A549 (cell line): Measurements from ENCODE around the gene CTXN1. TPM values are rescaled to one million over a fixed set of nuclear protein-coding genes. Genes with fewer than 3 reads are reported as not detected.
"Not testable (repeated sequence)": the region's sequence is repeated elsewhere in the genome, so short reads cannot be mapped to it uniquely, and the experiment has no call there.

Experiments used
- ATAC-seq, 2 experiments: fragments of 200-7000 bp in 1 of 2; fragments of >200 bp in 1 of 2; cut with Nextera tagmentation in 1 of 2; cut with Tn5 transposase in 1 of 2; 3 replicates each; pipeline versions ENCODE4 v1.8.0 to v1.9.1; 2018 to 2020; ENCODE audit warnings: mild to moderate bottlenecking in 1 of 2, moderate library complexity in 1 of 2
- CTCF ChIA-PET: fragments of 300-600 bp; sonication (Branson Sonifier 250); formaldehyde crosslinking; extraction: SDS; loops from one replicate; lab custom pipeline; 2021; ENCODE audit warnings: antibody characterized with exemption, inconsistent platforms; lab: Yijun Ruan, JAX
- POLR2A ChIA-PET: fragments of 350-600 bp; formaldehyde crosslinking; extraction: SDS; loops from one replicate; lab custom pipeline; 2021; ENCODE audit warnings: antibody characterized with exemption, inconsistent platforms; lab: Yijun Ruan, JAX
- DNase-seq, 2 experiments: peaks; one replicate each; pipeline versions ENCODE4 v3.0.0 to v3.0.0-alpha.2; 2011 to 2016; ENCODE audit warnings: low read depth in 1 of 2, low spot score in 1 of 2
- FAIRE-seq: peaks from 2 replicates; lab custom pipeline; 2011; peaks lifted over from hg19 to GRCh38; lab: Jason Lieb, UNC
- H3K27ac ChIP-seq, 2 experiments: fragments of >200 bp; sonication (Bioruptor Twin); formaldehyde crosslinking; 3 replicates each; pipeline ENCODE4 v1.5.1; 2016 to 2017
- H3K4me1 ChIP-seq: fragments of >200 bp; sonication (Bioruptor Twin); formaldehyde crosslinking; 3 replicates; pipeline ENCODE4 v1.6.1; 2016
- H3K4me2 ChIP-seq: fragments of >200 bp; sonication (Bioruptor Twin); formaldehyde crosslinking; 3 replicates; pipeline ENCODE4 v1.6.1; 2016
- H3K4me3 ChIP-seq: fragments of >200 bp; sonication (Bioruptor Twin); formaldehyde crosslinking; 3 replicates; pipeline ENCODE4 v1.5.1; 2016
- H3K9me3 ChIP-seq: fragments of >200 bp; sonication (Bioruptor Twin); formaldehyde crosslinking; 3 replicates; pipeline ENCODE4 v1.6.1; 2016
- BCL3 ChIP-seq: fragments of >200 bp; sonication (Bioruptor Twin); formaldehyde crosslinking; IDR thresholded peaks from 3 replicates; pipeline ENCODE4 v1.6.1; 2016
- CBX2 ChIP-seq: fragments of 200-600 bp; sonication (generic); IDR thresholded peaks from 2 replicates; pipeline ENCODE4 v1.6.1; 2016; ENCODE audit warnings: low read depth, mild to moderate bottlenecking, borderline replicate concordance
- CHD2 ChIP-seq: fragments of 150-350 bp; IDR thresholded peaks from 2 replicates; pipeline ENCODE4 v1.6.1; 2014; ENCODE audit warnings: low read length; ENCODE audit not compliant: partially characterized antibody
- CHD4 ChIP-seq: fragments of 200-600 bp; sonication (generic); IDR thresholded peaks from 2 replicates; pipeline ENCODE4 v1.6.1; 2016; ENCODE audit warnings: antibody characterized with exemption, mild to moderate bottlenecking, borderline replicate concordance
- CTCF ChIP-seq: fragments of >200 bp; sonication (Bioruptor Twin); formaldehyde crosslinking; IDR thresholded peaks from 3 replicates; pipeline ENCODE4 v1.5.1; 2016
- ELK1 ChIP-seq: fragments of 150-350 bp; IDR thresholded peaks from 2 replicates; pipeline ENCODE4 v1.6.1; 2014; ENCODE audit warnings: low read depth, mild to moderate bottlenecking, low read length
- FOSB ChIP-seq: fragments of 250-450 bp; sonication (Bioruptor Pico); IDR thresholded peaks from 2 replicates; pipeline ENCODE4 v1.5.0; 2020; ENCODE audit warnings: mild to moderate bottlenecking, moderate library complexity
- HDAC2 ChIP-seq: fragments of 200-600 bp; sonication (generic); IDR thresholded peaks from 2 replicates; pipeline ENCODE4 v1.6.1; 2016
- KDM1A ChIP-seq: fragments of 200-600 bp; sonication (generic); IDR thresholded peaks from 2 replicates; pipeline ENCODE4 v1.6.1; 2016; ENCODE audit warnings: low read depth, mild to moderate bottlenecking
- MAX ChIP-seq: IDR thresholded peaks from 2 replicates; pipeline ENCODE4 v1.6.1; 2012
- MYC ChIP-seq: IDR thresholded peaks from 2 replicates; pipeline ENCODE4 v1.6.1; 2012; ENCODE audit warnings: mild to moderate bottlenecking, inconsistent platforms, low read length, improper control_type of control experiment, borderline replicate concordance
- NFE2L2 ChIP-seq: fragments of 150-350 bp; conservative IDR thresholded peaks from 2 replicates; pipeline ENCODE4 v1.6.1; 2014; ENCODE audit warnings: low read length
- NPAS2 ChIP-seq: fragments of 250-450 bp; sonication (Bioruptor Pico); IDR thresholded peaks from 2 replicates; pipeline ENCODE4 v1.8.0; 2022; ENCODE audit warnings: mild to moderate bottlenecking, moderate library complexity, borderline replicate concordance
- PHF8 ChIP-seq: fragments of 200-600 bp; sonication (generic); IDR thresholded peaks from 2 replicates; pipeline ENCODE4 v1.6.1; 2016; ENCODE audit warnings: low read depth, mild to moderate bottlenecking, antibody characterized with exemption, moderate library complexity, borderline replicate concordance
- RAD21 ChIP-seq, 2 experiments: fragments of >200 bp in 1 of 2; sonication (Bioruptor Twin) in 1 of 2; formaldehyde crosslinking in 1 of 2; IDR thresholded peaks in 1 of 2; conservative IDR thresholded peaks in 1 of 2; 2 replicates in 1 of 2; 3 replicates in 1 of 2; pipeline ENCODE4 v1.6.1; 2012 to 2018; ENCODE audit warnings: inconsistent platforms in 1 of 2
- RCOR1 ChIP-seq: fragments of 150-350 bp; IDR thresholded peaks from 2 replicates; pipeline ENCODE4 v1.6.1; 2014; ENCODE audit warnings: antibody characterized with exemption, low read length, low read depth
- REST ChIP-seq: fragments of 200-600 bp; sonication (generic); IDR thresholded peaks from 2 replicates; pipeline ENCODE4 v1.6.1; 2016; ENCODE audit warnings: antibody characterized with exemption, mild to moderate bottlenecking, moderate library complexity
- ZC3H11A ChIP-seq: fragments of 450-650 bp; IDR thresholded peaks from 2 replicates; pipeline ENCODE4 v1.6.1; 2014; ENCODE audit warnings: antibody characterized with exemption, mild to moderate bottlenecking
- ZNF302 ChIP-seq: fragments of 250-450 bp; sonication (Bioruptor Pico); IDR thresholded peaks from 2 replicates; pipeline ENCODE4 v1.9.0; 2021; ENCODE audit warnings: inconsistent platforms, mild to moderate bottlenecking, moderate library complexity
- WGBS: methylation state at CpG from one replicate; pipeline ENCODE4 v1.1.6; 2017; ENCODE audit errors: missing lambda C conversion rate; 5-methylcytosine and 5-hydroxymethylcytosine counted together
- polyA plus RNA-seq, 4 experiments: library from polyadenylated mRNA; depleted of rRNA in 3 of 4; stranded (reverse); fragments of >200 nt; fragmentation: RNase III in 1 of 4; extraction: RNeasy Plus Mini Kit Qiagen cat#74134 plus additional on column Dnase treatment in 1 of 4; gene quantifications; 2 replicates in 3 of 4; 3 replicates in 1 of 4; pipeline ENCODE4 v1.2.3, GENCODE V29; 2011 to 2017

Gene CTXN1
- polyA plus RNA-seq, 2 of the 4 experiments (the other 2 are of a cell fraction): 1.2 to 9.9 TPM

- ChIA-PET CTCF (interaction anchor here (0.6 to 2.4 kb wide), 16 partner anchors 9 to 335 kb away, joined by 3 to 14 read pairs (median 4); partner anchors contain the start of gene TIMM44), POLR2A (interaction anchor here (0.9 kb wide), 1 partner anchor 14 kb away, joined by 4 read pairs; the partner anchor contains the start of gene MAP2K7)
- peak; percentile 48; the same call in 1 of the 2 replicates for TF ChIP-seq KDM1A
- Histone ChIP-seq H3K27ac (peak overlapping the region in 1 of 2 experiments; percentile 90; a peak in 4 of 6 replicates), H3K4me1 (peaks cover 19% of the 10 kb centered on the region), H3K4me2 (peak overlapping the region; percentile 87)
- WGBS: 65% methylated on average over 29 of the region's 29 CpGs
- FAIRE-seq, H3K4me3 ChIP-seq, DNase-seq, ATAC-seq, H3K9me3 ChIP-seq: not testable (repeated sequence)
These were observed 7.8 kb downstream of the CTXN1 start for GRCh38 chr19:7918062-7918614.

- WGBS: 29% methylated on average over 9 of the region's 71 CpGs
- peak overlapping the region; percentile 87 for H3K4me2 ChIP-seq
- ATAC-seq: peak; percentile 49 to 74
- H3K4me3 ChIP-seq: peak overlapping the region; percentile 43
- POLR2A ChIA-PET: interaction anchor here (0.5 to 0.9 kb wide), 2 partner anchors 11 to 13 kb away, joined by 3 to 4 read pairs; partner anchors contain the start of gene MAP2K7
- peaks cover 19% of the 10 kb centered on the region for H3K4me1 ChIP-seq
- peak overlapping the region; percentile 65 to 90; a peak in 5 of 6 replicates for H3K27ac ChIP-seq
- TF ChIP-seq CTCF (peak; percentile 34), NFE2L2 (no peak), RAD21 (conservative IDR thresholded peaks at IDR 0.05 in 1 of 2, IDR thresholded peaks at IDR 0.05 in 1 of 2) (peak; percentile 33 to 35; a peak in 2 of 5 replicates), HDAC2 (no peak), FOSB (CRISPR knock-in tag) (no peak), MYC (no peak), PHF8 (no peak), CBX2 (no peak), REST (no peak), MAX (peak; percentile 52; the same call in 1 of the 2 replicates)
- CTCF ChIA-PET: interaction anchor here (0.7 to 2.4 kb wide), 14 partner anchors 9 to 336 kb away, joined by 3 to 14 read pairs (median 4); partner anchors contain the start of genes MAP2K7 and TIMM44
- peak; percentile 61 to 65 for DNase-seq
- no peak for FAIRE-seq
- no peaks in the 10 kb centered on the region for H3K9me3 ChIP-seq
These were observed 8.5 kb downstream of the CTXN1 start for GRCh38 chr19:7917267-7918061.

GRCh38 chr19:7916955-7917266 lies 9.0 kb downstream of the CTXN1 start:
- ChIA-PET CTCF (interaction anchor here (1.0 to 2.4 kb wide), 7 partner anchors 8 to 48 kb away, joined by 3 to 14 read pairs (median 7); partner anchors contain the start of gene MAP2K7), POLR2A (interaction anchor here (0.5 kb wide), 1 partner anchor 10 kb away, joined by 3 read pairs; no protein-coding TSS in a partner anchor)
- ATAC-seq (no peak), DNase-seq (no peak), FAIRE-seq (no peak)
- Histone ChIP-seq H3K4me3 (peak overlapping the region; percentile 43), H3K4me1 (peaks cover 19% of the 10 kb centered on the region), H3K27ac (peak overlapping the region; percentile 65 to 90), H3K4me2 (peak overlapping the region; percentile 87), H3K9me3 (no peaks in the 10 kb centered on the region)
- TF ChIP-seq ZC3H11A (no peak), BCL3 (no peak), RCOR1 (no peak), ELK1 (no peak), ZNF302 (CRISPR knock-in tag) (no peak), CHD4 (no peak), NPAS2 (CRISPR knock-in tag) (no peak), CHD2 (no peak)
- WGBS: 72% methylated on average over 3 of the region's 12 CpGs
